Erythroblast (primary cell): Measurements from ENCODE around the gene SLC19A2.

ENCODE experiments used
- GATA1 ChIP-seq: IDR thresholded peaks from 2 replicates; pipeline ENCODE4 v1.6.1; 2011; ENCODE audit warnings: low read depth, mild to moderate bottlenecking, control low read depth, low read length, moderate library complexity
- POLR2A ChIP-seq: IDR thresholded peaks from 2 replicates; pipeline ENCODE4 v1.6.1; 2011; ENCODE audit warnings: mild to moderate bottlenecking, low read length

GRCh38 chr1:169507413-169507812, 21.7 kb upstream of the SLC19A2 start:
- TF ChIP-seq POLR2A (no peak), GATA1 (no peak)
